SK-N-SH (cell line): ENCODE measurements around the gene NDUFS3. TPM values are rescaled to one million over a fixed set of nuclear protein-coding genes. Genes with fewer than 3 reads are reported as not detected.

Experiments
- CTCF ChIA-PET: fragments of 300-600, 350-600 bp; formaldehyde crosslinking; extraction: SDS; loops from one replicate; lab custom pipeline; 2021; lab: Yijun Ruan, JAX
- POLR2A ChIA-PET: fragments of 350-600 bp; sonication (Branson Sonifier 250); formaldehyde crosslinking; extraction: SDS; loops from one replicate; lab custom pipeline; 2020; ENCODE audit warnings: antibody characterized with exemption, inconsistent platforms; lab: Yijun Ruan, JAX
- DNase-seq: peaks from one replicate; pipeline ENCODE4 v3.0.0; 2012
- H2AFZ ChIP-seq: fragments of 200-600 bp; sonication (generic); 2 replicates; pipeline ENCODE4 v1.8.1; 2016; ENCODE audit warnings: antibody characterized with exemption, mild to moderate bottlenecking, low read depth
- H3F3A ChIP-seq: fragments of 200-600 bp; sonication (generic); replicated peaks from 2 replicates; pipeline ENCODE3; 2016; ENCODE audit warnings: antibody characterized with exemption, mild to moderate bottlenecking; ENCODE audit not compliant: insufficient read depth
- H3K27ac ChIP-seq, 2 experiments: fragments of 200-500 bp in 1 of 2; fragments of 200-600 bp in 1 of 2; sonication (Bioruptor generic) in 1 of 2; sonication (generic), shearing (Covaris generic) in 1 of 2; 2 replicates each; pipeline versions ENCODE4 v1.5.1 to v1.6.1; 2014 to 2016; ENCODE audit warnings: low read depth in 2 of 2, inconsistent platforms in 1 of 2, low read length in 1 of 2, mild to moderate bottlenecking in 1 of 2, mixed read lengths in 1 of 2
- H3K27me3 ChIP-seq: fragments of 200-600 bp; sonication (generic), shearing (Covaris generic); 2 replicates; pipeline ENCODE4 v1.6.1; 2016; ENCODE audit warnings: mixed run types; ENCODE audit not compliant: insufficient read depth
- H3K36me3 ChIP-seq, 2 experiments: fragments of 200-500 bp in 1 of 2; fragments of 200-600 bp in 1 of 2; sonication (Bioruptor generic) in 1 of 2; sonication (generic) in 1 of 2; replicated peaks in 1 of 2; 2 replicates each; pipeline versions ENCODE3 to v1.5.1; 2014 to 2016; ENCODE audit warnings: low read length in 1 of 2, mild to moderate bottlenecking in 1 of 2; ENCODE audit not compliant: insufficient read depth in 2 of 2, control insufficient read depth in 1 of 2
- H3K4me1 ChIP-seq, 2 experiments: fragments of 200-500 bp in 1 of 2; fragments of 200-600 bp in 1 of 2; sonication (Bioruptor generic) in 1 of 2; sonication (generic), shearing (Covaris generic) in 1 of 2; 2 replicates each; pipeline versions ENCODE4 v1.5.1 to v1.6.1; 2014 to 2016; ENCODE audit warnings: low read depth in 1 of 2, low read length in 1 of 2, mixed run types in 1 of 2; ENCODE audit not compliant: insufficient read depth in 2 of 2, control insufficient read depth in 1 of 2
- H3K4me2 ChIP-seq: fragments of 200-600 bp; sonication (generic), shearing (Covaris generic); 2 replicates; pipeline ENCODE4 v1.6.1; 2017; ENCODE audit warnings: mixed run types
- H3K4me3 ChIP-seq, 2 experiments: fragments of 200-500 bp in 1 of 2; fragments of 200-600 bp in 1 of 2; sonication (Bioruptor generic) in 1 of 2; sonication (generic), shearing (Covaris generic) in 1 of 2; 2 replicates each; pipeline versions ENCODE4 v1.5.1 to v1.8.1; 2014 to 2016; ENCODE audit warnings: low read depth in 2 of 2, inconsistent platforms in 1 of 2, low read length in 1 of 2, mild to moderate bottlenecking in 1 of 2, mixed read lengths in 1 of 2, moderate library complexity in 1 of 2
- H3K79me2 ChIP-seq: fragments of 200-600 bp; sonication (generic); 2 replicates; pipeline ENCODE4 v1.8.1; 2017; ENCODE audit warnings: mild to moderate bottlenecking; ENCODE audit not compliant: insufficient read depth
- H3K9ac ChIP-seq: fragments of 200-600 bp; sonication (generic); 2 replicates; pipeline ENCODE4 v1.6.1; 2017; ENCODE audit warnings: mixed run types
- H3K9me2 ChIP-seq: fragments of 200-600 bp; sonication (generic); 2 replicates; pipeline ENCODE4 v1.6.1; 2017; ENCODE audit warnings: mixed run types
- H3K9me3 ChIP-seq: fragments of 200-600 bp; sonication (generic); 2 replicates; pipeline ENCODE4 v1.6.1; 2017; ENCODE audit warnings: mixed run types, mild to moderate bottlenecking, moderate library complexity
- H4K20me1 ChIP-seq: fragments of 200-600 bp; sonication (generic); 2 replicates; pipeline ENCODE4 v1.6.1; 2017; ENCODE audit warnings: mild to moderate bottlenecking, mixed run types; ENCODE audit not compliant: insufficient read depth
- EP300 ChIP-seq, 2 experiments: IDR thresholded peaks; 2 replicates each; pipeline versions ENCODE4 v1.4.0 to v1.6.1; 2012; ENCODE audit warnings: borderline replicate concordance in 1 of 2, low read depth in 1 of 2, low read length in 1 of 2
- EZH2phosphoT487 ChIP-seq: fragments of 200-600 bp; sonication (generic); IDR thresholded peaks from 2 replicates; pipeline ENCODE4 v1.6.1; 2017; ENCODE audit warnings: low read depth, mixed run types, mild to moderate bottlenecking, antibody characterized with exemption, moderate library complexity, borderline replicate concordance
- FOSL2 ChIP-seq: IDR thresholded peaks from 2 replicates; pipeline ENCODE4 v1.4.0; 2012; ENCODE audit warnings: low read depth, mild to moderate bottlenecking, moderate library complexity, borderline replicate concordance
- GATA2 ChIP-seq: sonication (generic); formaldehyde crosslinking; IDR thresholded peaks from 2 replicates; pipeline ENCODE4 v1.5.0; 2020; ENCODE audit warnings: mild to moderate bottlenecking, missing genetic modification reagents
- JUND ChIP-seq: IDR thresholded peaks from 2 replicates; pipeline ENCODE4 v1.4.0; 2012
- MAX ChIP-seq: IDR thresholded peaks from 2 replicates; pipeline ENCODE4 v1.4.0; 2012; ENCODE audit warnings: low read depth
- MXI1 ChIP-seq: IDR thresholded peaks from 2 replicates; pipeline ENCODE4 v1.6.1; 2012; ENCODE audit warnings: mild to moderate bottlenecking, low read depth, low read length, improper control_type of control experiment
- NFIC ChIP-seq: IDR thresholded peaks from 2 replicates; pipeline ENCODE4 v1.4.0; 2012; ENCODE audit warnings: borderline replicate concordance
- NRF1 ChIP-seq: IDR thresholded peaks from 2 replicates; pipeline ENCODE4 v1.6.1; 2012; ENCODE audit warnings: low read depth, mild to moderate bottlenecking, low read length
- RFX5 ChIP-seq: IDR thresholded peaks from 2 replicates; pipeline ENCODE4 v1.6.1; 2012; ENCODE audit warnings: mild to moderate bottlenecking, improper control_type of control experiment, low read length
- SMC3 ChIP-seq: IDR thresholded peaks from 2 replicates; pipeline ENCODE4 v1.6.1; 2012; ENCODE audit warnings: low read depth, low read length, improper control_type of control experiment
- TAF1 ChIP-seq: IDR thresholded peaks from 2 replicates; pipeline ENCODE4 v1.6.1; 2012; ENCODE audit warnings: low read depth, mild to moderate bottlenecking, low read length, moderate library complexity, borderline replicate concordance
- TCF12 ChIP-seq: IDR thresholded peaks from 2 replicates; pipeline ENCODE4 v1.4.0; 2012
- TEAD4 ChIP-seq: IDR thresholded peaks from 2 replicates; pipeline ENCODE4 v1.4.0; 2012; ENCODE audit warnings: mild to moderate bottlenecking, borderline replicate concordance; ENCODE audit not compliant: insufficient read depth
- USF1 ChIP-seq: IDR thresholded peaks from 2 replicates; pipeline ENCODE4 v1.4.0; 2012; ENCODE audit warnings: low read depth, borderline replicate concordance
- YY1 ChIP-seq: IDR thresholded peaks from 2 replicates; pipeline ENCODE4 v1.4.0; 2012; ENCODE audit warnings: low read depth, mild to moderate bottlenecking
- ZBTB33 ChIP-seq: IDR thresholded peaks from 2 replicates; pipeline ENCODE4 v1.4.0; 2012; ENCODE audit warnings: low read depth, borderline replicate concordance
- WGBS: methylation state at CpG from one replicate; pipeline ENCODE4 v1.1.6; 2017; ENCODE audit warnings: low lambda C conversion rate; 5-methylcytosine and 5-hydroxymethylcytosine counted together
- polyA plus RNA-seq, 3 experiments: library from polyadenylated mRNA; depleted of rRNA; stranded (reverse); fragments of >200 nt; gene quantifications; 2 replicates each; pipeline ENCODE4 v1.2.3, GENCODE V29; 2012
- TF ChIP-seq, protein P1 (sequence below): fragments of 150-350 bp; IDR thresholded peaks from 2 replicates; pipeline ENCODE4 v1.6.1; 2016; ENCODE audit warnings: mild to moderate bottlenecking, low read depth, low read length

NDUFS3 gene
- polyA plus RNA-seq, 1 of the 3 experiments (the other 2 are of a cell fraction), result 150 TPM

GRCh38 chr11:47626234-47626633, 47.4 kb downstream of the NDUFS3 start (continued):
- TF ChIP-seq ZBTB33 (no peak), TEAD4 (no peak)
- TF ChIP-seq, protein P1, sequence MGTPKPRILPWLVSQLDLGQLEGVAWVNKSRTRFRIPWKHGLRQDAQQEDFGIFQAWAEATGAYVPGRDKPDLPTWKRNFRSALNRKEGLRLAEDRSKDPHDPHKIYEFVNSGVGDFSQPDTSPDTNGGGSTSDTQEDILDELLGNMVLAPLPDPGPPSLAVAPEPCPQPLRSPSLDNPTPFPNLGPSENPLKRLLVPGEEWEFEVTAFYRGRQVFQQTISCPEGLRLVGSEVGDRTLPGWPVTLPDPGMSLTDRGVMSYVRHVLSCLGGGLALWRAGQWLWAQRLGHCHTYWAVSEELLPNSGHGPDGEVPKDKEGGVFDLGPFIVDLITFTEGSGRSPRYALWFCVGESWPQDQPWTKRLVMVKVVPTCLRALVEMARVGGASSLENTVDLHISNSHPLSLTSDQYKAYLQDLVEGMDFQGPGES, result no peak

DNA sequence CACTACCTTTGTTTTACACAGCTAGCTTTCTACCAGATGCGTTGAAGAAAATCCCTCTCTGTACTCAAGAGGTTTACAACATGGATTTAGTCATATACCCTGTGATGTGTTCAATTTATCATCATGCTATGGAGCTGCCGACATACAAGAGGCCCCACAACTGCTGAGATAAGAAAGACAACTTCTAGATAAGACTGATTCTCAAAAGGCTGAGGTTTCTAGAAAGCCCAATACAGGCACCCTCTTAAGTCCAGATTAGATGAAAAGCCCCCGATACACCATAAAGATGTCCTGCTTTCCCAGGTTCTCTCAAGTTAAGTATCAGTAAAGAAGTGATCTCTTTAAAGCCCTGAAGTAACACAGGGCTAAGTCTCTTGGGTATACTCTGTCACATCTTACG, 49.2 kb downstream of the NDUFS3 start:
- Histone ChIP-seq H3K9ac (no peak overlapping the region), H3K27ac (no peak overlapping the region), H3K79me2 (no peaks in the 10 kb centered on the region), H3K4me2 (no peak overlapping the region), H3F3A (peaks cover 7% of the 10 kb centered on the region), H3K4me3 (no peak overlapping the region), H4K20me1 (no peaks in the 10 kb centered on the region), H3K9me3 (no peaks in the 10 kb centered on the region), H2AFZ (no peak overlapping the region)
- ChIA-PET POLR2A (no interaction called here), CTCF (interaction anchor here (3.2 kb wide), 1 partner anchor 11 kb away, joined by 9 read pairs; no protein-coding TSS in a partner anchor)
- no peak for DNase-seq
- TF ChIP-seq TEAD4 (no peak), MXI1 (no peak), TCF12 (no peak), NRF1 (no peak), NFIC (no peak), USF1 (no peak), EZH2phosphoT487 (no peak), TAF1 (no peak), FOSL2 (no peak), MAX (no peak), JUND (no peak), SMC3 (no peak), EP300 (IDR thresholded peaks at IDR 0.05; ENCODE audit: borderline replicate concordance in 1 of 2, low read depth in 1 of 2, low read length in 1 of 2) (no peak), RFX5 (no peak), GATA2 (CRISPR knock-in tag) (no peak), YY1 (no peak)
- TF ChIP-seq, protein P1, result no peak
- TF ChIP-seq, all 33 proteins: peak for 0
- Histone ChIP-seq H3K4me1 (no peaks in the 10 kb centered on the region), H3K36me3 (peaks cover 54 to 78% of the 10 kb centered on the region in 2 experiments), H3K27me3 (no peaks in the 10 kb centered on the region), H3K9me2 (no peaks in the 10 kb centered on the region)
- WGBS, result 97% methylated on average over 4 of the region's 4 CpGs
